NCI-H2196 (cell line): ENCODE data around the gene SETX.
A peak's percentile ranks its signal among the peaks of the same experiment; 100 is the strongest.

Experiments used
- DNase-seq: peaks from one replicate; lab custom pipeline; 2025; ENCODE audit not compliant: unreplicated experiment; lab: John Stamatoyannopoulos, UW

SETX gene

DNA sequence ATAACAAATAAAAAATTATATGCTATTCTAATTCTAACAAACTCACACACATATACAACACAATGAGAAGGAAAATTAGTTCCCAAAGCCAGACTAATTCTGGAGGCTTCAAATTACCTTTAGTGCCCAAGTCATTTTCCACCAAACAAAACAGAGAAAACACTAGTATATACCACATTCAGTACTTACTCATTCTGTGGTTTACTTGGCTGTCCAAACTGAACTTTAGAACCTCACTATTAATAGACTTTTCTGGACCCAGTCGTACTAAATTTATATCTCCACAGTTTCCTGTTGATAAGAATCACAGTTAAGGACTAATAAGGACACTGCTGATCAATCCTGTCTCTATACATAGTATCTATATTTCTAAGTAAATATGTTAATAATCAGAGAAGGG is 66.4 kb downstream of the SETX start:
- no peak for DNase-seq

GRCh38 chr9:132287256-132287760 is 67.5 kb downstream of the SETX start:
- no peak for DNase-seq

GRCh38 chr9:132283863-132284262 is 70.9 kb downstream of the SETX start:
- no peak for DNase-seq

DNA sequence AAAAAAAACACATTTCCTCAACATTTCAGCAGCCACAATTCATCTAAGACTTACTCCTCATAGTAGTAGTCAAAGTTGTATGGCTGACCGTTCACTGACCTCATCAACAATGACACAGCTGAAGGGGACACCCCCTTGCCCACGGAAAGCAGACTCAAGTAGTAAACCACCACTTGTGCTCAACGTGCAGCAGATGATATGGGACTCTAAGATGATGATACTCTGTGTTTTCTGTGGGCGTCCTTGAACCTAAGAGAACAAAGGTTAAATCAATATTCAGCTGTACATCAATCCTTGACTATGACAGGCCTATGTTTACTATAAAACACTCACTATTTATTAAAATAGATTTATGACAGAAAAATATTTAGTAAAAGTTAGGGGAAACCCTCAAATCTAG is 71.6 kb downstream of the SETX start:
- DNase-seq: no peak

- DNase-seq: no peak
These were observed 79.9 kb downstream of the SETX start for GRCh38 chr9:132274861-132275260.

GRCh38 chr9:132269704-132270516 is 84.9 kb downstream of the SETX start:
- DNase-seq: peak; percentile 24

DNA sequence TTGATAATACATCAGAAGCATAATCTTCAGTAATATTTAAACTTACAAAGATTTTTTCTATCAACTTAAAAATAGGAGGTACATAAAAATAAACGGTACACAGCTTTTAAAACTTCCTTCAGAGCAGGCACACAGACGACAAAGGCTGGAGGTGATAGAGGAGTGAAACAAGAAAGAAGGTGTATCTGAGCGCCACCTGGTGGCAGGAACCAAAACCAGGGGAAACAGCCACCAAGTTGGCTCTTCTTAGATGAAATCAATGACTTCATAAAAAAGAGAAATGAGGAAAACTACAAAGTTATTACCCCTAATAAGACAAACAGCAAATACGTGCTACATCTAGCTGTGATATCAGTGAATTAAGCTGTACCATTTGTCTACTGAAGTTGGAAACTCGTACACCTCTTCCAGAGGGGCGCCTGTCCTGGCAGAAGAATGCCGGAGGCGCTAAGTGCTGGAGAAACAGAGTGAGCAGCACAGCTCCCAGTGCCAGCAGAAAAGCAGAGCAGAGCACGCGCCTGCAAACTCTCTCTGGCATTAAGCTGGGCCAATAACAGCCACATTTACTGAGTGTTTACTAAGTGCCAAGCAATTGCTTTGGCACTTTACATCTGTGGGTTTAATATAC is 85.9 kb downstream of the SETX start:
- peak; percentile 66 for DNase-seq

DNA sequence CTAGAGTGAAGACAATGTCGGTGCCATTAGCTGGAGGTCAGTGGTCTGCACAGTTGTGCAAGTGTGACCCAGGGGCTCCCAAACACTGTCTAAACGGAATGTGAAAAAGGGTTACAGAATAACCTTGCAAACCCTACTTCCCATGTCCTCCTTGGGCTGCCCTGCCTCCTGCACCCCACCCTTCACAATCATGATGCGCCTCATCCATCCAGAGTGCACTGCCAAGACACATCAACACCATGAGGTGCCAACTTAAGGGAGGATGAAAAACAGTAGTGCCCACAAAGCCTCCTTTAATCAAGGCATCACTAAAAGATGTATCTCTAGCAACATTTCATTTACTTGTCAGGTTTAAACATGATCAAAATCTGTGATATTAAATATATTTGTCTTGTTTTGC is 87.1 kb downstream of the SETX start:
- no peak for DNase-seq

DNA sequence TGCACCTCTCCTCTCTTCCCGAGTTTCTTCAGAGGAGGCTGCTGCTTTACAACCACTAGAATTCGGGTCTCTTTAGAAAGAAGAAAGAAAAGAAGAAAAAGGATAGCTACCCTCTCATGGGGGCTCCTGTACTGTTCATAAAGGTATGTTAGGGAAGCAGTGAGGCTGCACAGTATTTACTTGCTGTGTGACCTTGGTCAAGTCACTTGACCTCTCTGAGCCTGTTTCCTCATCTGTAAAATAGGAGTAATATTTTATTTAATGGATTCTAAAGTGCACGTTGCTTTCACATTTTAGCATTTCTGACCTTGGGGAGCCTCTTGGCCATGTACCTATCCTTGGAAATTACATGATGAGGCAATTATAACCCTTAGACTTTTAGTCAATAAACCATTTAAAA is 88.8 kb downstream of the SETX start:
- DNase-seq: no peak

- DNase-seq: no peak
These were observed 93.9 kb downstream of the SETX start for GRCh38 chr9:132260846-132261245.

GRCh38 chr9:132250324-132251262 is 104.2 kb downstream of the SETX start:
- no peak for DNase-seq

GRCh38 chr9:132249690-132250089 is 105.1 kb downstream of the SETX start:
- DNase-seq: no peak

DNA sequence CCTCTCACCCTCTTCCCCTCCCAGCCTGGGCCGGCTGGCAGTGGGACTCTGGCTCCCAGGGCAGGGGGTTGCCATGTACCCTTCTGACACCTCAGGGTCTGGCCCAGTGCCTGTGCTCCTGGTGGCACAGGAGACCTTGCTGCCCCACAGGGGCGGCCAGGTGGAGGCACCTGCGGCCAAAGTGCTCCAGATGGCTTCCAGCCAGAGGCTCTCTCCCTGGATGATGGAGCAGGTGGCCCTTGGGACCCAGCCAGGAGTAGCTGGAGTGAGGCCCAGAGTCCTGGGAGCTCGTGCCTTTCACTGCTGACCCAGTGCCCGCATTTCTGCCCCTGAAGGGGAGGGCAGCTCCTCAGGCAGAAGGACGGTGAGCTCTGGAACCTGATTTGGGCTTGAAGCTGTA is 105.7 kb downstream of the SETX start:
- peak; percentile 94 for DNase-seq

GRCh38 chr9:132247942-132248341 is 106.8 kb downstream of the SETX start:
- no peak for DNase-seq

DNA sequence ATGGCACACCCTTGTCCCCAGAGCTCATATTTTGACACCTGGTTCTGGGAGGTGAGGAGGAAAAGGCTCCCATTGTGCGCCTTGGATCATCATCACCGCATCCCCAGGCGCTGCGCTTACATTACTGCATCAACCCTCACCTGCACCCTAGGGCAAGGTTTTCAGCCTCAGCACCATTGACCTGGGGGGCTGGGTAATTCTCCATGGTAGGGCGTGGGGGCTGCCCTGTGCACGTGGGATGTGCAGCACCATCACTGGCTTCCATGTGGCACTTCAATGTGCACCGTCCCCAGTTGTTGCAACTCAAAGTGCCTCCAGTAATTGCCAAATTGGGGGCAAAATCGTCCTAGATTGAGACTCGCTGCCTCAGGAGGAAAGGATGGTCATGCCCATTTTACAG is 109.3 kb downstream of the SETX start:
- DNase-seq: no peak

DNA sequence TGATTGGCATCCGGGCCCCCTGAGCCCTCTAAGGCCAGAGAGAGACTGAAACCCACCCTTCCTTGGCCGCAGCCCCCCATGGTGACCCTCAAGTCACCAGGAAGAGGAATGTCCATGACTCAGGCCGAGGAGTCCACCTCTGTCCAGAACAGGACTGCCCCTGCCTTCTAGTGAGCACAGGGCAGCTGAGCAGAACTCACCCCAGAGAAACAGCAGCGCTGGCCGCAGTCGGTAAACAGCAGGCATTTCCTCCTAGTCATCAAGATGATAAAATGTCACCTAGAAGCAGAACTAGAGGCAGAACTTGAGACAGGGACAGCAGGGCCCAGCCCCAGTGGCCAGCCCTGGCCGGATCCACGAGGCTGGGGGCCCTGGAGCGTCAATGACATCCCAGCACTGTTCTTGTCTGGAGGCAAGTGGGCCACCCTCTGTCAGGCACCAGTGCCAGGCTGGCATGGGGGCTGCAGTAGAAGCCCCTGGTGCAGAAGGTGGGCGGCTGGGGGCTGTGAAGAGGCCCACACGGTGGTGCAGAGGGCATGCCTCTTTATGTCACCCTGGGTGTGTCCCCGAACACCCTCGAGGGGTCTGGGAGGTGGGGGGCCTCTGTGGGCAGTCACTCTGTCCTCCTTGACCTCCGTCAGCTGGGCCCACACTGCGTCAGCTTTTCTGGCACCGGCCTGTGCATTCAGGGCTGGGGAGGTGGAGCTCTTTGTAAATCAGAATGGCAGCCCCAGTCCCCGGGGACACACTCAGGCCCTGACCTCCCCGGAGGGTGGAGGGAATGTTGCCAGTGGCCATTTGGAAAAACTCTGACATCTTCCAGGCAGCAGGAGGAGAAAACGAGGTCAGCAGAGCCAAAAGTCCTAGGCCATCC is 110.0 kb downstream of the SETX start:
- DNase-seq: no peak

- no peak for DNase-seq
These were observed 111.4 kb downstream of the SETX start for GRCh38 chr9:132243156-132244074.

DNA sequence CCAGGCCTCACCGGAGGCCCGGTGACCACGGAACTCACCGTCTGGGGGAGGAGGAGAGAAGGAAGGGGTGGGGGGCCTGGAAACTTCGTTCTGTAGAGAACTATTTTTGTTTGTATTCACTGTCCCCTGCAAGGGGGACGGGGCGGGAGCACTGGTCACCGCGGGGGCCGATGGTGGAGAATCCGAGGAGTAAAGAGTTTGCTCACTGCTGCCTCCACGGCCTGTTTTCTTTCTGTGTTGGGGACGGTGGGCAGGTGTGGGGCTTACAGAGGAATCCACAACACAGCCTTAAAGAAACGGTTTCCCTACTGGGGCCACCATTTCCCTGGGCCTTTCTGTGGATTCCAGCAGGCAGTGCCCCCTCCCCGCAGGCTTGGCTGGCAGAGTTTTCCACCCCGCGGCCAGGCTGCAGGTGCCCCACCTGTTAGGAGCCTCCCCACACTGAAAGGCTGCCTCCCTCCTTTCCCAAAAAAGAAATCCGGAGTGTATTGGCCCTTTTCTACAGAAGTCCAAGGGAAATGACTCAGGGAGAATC is 112.1 kb downstream of the SETX start:
- no peak for DNase-seq
